HG03025 (cell line): ENCODE measurements around the gene MED15.
"Not testable (repeated sequence)": the region's sequence is repeated elsewhere in the genome, so short reads cannot be mapped to it uniquely, and the experiment has no call there.

ENCODE experiments used
- ATAC-seq: cut with Tn5 transposase; IDR thresholded peaks from one replicate; pipeline ENCODE4 v1.9.1; 2021; ENCODE audit warnings: mild to moderate bottlenecking, moderate library complexity; ENCODE audit not compliant: unreplicated experiment, low FRiP score

The MED15 gene

DNA sequence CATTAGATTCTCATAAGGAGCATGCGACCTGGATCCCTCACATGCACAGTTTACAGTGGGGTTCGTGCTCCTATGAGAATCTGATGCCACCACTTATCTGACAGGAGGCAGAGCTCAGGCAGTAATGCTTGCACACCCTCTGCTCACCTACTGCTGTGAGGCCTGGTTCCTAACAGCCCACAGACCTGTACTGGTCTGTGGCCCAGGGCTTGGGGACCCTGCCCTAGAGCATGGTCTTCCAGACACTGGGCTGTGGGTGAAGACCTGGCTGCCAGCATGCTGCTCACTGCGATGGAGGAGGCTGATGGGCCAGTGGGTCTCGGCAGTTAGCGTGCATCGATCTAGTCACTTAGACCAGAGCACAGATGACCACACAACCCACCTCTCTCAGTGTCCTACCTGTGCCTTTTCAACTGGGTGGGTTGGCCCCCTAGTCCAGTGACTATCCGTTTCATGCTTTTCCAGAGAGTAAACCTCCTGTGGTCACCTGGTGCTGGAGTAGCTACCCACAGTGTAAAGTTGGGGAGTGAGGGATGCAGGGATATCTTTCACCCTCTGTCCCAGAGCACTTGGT, 21.1 kb downstream of the MED15 start:
- ATAC-seq, result no peak

DNA sequence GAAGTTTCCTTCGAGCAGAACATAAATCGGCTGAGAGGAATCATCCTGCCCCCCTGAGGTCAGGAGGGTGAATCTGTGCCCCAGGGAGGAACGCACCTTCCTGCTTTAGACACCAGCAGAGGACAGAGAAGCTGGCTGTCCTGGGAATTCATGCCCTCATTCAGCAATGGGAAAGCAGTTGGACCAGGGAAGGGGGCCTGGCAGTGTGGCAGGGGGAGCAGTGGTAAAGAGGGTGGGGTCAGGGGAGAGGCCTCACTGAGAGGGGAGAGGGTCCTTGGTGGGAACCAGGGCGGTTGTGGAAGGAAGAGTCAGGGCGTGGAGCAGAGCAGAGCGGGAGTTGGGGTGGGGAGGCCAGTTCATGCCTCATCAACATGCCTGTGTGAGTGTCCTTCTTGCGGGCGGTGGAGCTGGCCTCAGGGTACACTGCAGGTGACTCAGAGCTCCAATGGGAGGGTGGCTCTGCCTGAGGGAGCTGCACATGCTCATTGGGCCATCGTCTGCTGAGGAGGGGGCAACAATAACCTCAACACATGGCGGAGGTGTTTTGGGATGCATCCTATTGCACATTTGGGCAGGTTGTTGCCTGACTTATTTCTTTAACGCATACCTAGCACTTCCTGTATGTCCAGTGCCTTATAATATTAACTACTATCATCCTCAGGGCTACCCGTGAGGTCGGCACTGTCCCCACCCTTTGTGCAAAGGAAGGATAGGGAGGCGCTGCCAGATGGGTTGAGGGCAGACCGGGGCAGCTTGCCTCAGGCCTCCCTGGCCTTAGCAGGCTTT, 23.2 kb downstream of the MED15 start:
- ATAC-seq, result no peak

DNA sequence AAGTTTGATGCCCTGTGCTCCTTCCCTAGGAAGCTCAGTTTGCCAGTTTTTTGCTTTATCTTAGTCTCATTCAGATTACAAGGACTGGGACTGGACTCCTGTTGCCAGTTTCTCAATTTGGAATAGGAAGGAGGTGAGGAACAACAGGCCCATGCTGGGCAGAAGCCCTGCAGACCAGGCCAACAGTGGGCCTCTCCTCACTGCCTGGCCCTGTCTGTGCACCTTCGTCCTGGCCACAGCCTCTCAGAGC, 23.7 kb downstream of the MED15 start:
- no peak for ATAC-seq

DNA sequence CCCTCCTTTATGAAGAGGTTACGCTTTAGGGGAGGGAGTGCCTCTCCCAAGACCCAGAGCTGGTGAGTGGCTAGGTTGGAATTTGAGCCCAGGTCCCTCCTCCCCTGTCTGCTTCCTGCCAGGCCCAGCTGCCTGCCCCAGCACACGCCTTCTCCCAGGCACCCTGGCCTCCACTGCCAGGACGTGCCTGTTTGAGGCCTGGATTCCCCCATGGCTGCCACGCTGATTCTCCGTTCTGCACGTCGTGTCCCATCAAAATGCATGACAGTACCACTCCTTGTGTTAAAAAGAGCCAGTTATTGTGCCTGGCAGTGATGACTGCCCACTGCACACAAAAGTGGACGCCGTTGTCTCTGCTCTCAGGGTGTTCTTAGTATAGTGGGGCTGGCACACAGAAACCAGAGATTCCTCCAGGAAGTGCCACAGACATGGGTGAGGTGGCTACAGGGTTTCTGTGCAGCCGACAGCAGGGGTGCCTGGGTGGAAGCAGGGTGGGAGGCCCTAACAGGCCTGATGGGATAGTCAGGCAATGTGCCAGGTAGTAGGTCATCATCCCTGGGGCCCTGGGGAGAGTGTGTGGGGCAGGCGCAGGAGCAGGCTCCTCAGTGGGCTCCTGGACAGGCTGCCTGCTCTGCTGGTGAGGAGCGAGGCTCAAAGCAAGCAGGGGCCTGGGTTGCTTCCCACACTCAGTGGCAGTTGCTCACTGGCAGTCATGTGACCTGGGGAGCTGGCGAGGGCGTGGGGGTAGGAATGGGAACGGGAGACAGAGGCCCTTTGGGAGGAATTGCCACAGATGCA, 24.2 kb downstream of the MED15 start:
- no peak for ATAC-seq

DNA sequence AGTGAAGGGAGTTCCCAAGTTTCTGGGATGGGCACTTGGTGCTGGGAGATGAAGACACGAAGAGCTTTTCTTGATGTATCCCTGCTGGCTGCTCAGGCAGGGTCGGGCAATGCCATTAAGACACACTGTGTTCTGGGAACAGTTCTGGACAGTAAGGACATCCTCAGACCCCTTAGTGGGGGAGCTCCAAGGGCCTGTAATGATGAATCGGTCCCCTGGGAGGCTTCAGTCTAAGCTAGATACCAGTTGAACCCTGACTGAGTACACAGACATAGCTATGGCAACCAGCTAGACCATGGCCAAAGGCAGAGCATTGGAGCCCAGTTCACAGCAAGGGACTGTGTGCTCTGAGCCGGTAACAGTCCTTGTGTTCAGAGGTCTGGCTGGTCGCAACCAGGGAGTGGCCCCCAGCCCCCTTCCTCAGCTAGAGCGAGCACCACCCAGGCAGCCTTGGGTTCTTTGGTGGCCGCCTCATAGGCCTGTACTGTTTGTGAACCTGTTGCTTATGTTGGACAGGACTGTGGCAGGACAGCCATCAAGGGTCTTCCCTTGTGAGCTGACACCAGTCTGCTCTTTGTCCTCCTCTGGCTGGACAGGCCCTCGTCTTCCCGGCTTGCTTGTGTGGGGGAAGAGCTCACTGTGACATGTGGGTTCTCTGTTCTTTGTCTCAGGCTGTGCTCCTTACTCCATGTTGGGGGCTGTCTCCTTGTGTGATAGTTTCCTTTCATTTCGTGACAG, 25.0 kb downstream of the MED15 start:
- no peak for ATAC-seq

DNA sequence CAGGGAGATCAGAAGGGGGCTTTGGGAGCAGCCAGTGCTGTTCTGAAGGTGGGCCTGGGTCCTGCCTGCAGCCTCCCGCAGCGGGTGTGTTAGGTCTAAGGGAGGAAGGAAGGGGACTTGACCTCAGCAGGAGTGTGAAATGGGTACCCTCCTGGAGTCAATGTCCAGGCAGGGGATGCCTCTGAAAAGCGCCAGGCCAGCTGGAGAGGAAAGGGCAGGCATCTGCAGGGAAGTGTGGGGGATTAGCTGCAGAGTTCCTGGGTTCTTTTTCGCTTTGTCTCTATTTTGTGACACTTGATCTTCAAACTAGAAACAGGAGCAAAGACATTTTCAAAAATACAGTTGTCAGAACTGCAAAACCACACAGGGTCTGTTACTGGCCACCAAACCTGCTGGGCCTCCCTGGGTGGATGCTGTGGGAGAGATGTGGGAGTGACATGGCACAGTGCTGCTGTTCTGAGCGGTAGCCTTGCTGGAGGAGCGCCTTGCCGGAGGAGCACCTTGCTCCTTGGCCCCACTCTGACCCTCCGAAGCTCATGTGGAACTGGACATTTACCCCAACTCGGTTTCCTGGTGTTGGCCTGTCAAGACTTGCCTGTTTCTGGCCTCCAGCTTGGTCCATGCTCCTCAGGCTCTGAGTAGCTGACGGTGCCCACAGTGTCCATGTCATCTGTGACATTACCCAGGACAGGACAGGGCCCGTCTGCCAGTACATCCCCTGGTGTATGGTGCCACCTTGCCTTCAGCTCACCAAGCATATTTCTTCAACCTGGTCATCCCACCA, 25.9 kb downstream of the MED15 start:
- no peak for ATAC-seq

DNA sequence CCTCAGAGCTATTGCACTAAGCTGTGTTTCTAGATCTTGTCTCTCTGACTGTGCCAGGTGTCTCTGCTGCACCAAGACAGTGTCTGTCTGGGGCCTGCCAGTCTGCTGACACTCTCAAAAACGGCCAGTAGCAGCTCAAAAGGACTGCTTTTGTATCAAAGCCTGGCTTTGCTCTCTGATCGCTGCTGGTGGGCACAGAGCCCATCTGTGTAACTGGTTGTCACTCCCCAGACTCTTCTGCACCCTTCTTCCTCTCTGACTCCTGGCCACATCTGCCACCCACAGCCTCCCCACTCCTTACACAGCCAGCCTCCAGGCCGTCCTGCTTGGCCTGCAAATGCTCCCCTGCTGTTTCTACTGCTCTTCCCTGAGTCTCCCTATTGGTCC, 26.5 kb downstream of the MED15 start:
- ATAC-seq, result no peak

DNA sequence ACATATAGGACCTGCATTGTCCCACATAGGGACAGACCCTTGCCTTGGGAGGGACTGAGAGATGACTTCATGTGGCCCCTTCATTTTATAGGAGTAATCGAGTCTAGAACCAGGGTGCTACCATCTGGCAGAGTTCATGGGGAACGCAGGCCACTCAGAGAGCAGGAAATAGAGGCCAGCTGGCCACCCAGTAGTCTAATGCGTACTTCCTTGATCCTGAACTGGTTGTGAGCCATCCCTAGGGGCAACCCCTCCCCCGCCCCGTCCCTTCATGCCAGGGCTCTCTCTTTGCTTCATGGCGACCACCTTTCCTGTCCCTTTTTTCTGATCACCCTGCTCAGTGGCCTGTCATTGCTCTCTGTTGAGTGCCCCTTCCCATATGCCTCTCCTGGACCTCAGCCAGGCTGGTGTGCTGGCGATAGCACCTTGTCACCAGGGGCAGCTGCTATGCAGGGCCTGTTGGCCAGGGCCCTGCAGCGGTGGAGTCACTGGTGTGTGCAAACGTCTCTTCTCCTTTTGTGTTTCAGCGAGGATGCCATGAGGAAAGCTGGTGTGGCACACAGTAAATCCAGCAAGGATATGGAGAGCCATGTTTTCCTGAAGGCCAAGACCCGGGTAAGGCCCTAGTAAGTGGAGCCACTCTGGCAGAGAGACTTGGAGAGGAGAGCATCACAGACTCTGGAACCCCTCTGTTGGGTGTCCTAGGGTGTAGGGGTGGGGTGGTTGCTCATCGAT, 29.3 kb downstream of the MED15 start:
- no peak for ATAC-seq

DNA sequence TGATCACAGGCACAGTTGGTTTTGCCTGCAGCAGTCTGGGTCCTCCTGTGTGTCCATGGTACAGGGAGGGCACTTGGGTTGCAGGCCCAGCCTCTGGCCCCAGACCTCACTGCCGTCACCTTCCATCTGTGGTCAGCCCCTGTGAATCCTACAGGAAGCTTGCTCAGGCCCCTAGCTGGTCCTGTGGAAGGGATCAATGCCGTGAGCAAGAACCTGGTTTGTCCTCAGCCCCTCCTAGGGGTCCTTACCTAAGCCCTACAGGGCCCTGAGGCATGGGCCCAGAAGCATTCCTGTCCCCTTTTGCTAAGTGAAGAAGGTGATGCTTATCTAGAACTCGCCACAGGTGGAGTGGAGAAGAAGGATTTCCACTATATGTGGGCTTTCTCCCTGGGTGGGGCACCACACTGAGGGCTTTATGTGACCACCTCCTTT, 29.9 kb downstream of the MED15 start:
- ATAC-seq, result no peak

DNA sequence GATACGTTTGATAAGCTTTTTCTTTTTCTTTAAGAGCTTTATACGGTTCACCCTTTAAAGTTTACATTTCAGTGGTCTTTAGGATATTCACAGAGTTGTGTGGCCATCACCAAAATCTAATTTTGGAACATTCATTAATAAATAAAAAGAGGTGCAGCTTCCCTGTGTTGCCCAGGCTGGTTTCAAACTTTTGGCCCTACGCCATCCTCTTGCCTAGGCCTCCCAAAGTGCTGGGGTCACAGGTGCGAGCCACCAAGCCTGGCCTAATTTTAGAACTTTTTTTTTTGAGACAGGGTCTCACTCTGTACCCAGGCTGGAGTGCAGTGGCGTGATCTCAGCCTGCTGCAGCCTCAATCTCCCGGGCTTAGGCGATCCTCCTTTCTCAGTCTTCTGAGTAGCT, 30.6 kb downstream of the MED15 start:
- no peak for ATAC-seq

DNA sequence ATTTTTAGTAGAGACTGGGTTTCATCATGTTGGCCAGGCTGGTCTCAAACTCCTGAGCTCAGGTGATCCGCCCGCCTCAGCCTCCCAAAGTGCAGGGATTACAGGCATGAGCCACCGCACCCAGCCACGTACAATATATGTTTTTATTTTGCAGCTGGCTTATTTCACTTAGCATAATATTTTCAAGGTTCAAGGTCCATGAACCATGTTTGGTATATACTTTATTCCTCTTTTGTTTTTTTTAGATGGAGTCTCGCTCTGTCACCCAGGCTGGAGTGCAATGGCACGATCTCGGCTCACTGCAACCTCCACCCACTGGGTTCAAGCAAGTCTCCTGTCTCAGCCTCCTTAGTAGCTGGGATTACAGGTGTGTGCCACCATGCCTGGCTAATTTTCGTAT, 31.5 kb downstream of the MED15 start:
- not testable (repeated sequence) for ATAC-seq

DNA sequence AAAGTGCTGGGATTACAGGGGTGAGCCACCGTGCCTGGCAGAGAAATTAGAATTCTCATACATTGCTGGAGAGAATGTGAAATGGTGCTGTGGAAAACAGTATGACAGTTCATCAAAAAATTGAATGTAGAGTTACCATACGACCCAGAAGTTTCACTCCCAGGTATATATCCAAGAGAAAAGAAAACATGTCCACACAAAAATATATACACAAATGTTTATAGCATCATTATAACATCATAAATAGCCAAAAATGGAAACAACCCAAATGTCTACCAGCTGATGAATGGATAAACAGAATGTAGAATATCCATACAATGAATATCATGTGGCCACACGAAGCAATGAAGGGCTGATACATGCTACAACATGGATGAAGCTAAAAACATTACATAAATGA, 34.6 kb downstream of the MED15 start:
- ATAC-seq, result no peak

DNA sequence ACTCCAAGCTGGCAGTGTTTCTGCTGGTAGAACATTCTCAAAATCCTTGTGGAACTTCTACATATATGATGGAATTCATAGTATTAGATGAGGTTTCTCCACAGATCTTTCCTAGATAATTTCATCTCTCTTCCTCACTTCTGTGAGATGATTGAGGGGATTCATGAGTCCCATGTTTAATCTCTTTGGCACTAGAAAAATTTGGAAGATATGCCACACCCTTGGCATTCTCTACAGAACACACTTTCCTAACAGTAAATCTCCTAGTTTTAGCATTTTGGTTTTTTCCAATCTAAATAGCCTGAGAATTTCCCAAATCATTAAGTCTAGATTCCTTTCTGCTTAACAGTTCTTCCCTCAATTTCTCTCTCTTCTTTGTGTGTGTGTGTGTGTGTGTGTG, 35.3 kb downstream of the MED15 start:
- ATAC-seq, result no peak

DNA sequence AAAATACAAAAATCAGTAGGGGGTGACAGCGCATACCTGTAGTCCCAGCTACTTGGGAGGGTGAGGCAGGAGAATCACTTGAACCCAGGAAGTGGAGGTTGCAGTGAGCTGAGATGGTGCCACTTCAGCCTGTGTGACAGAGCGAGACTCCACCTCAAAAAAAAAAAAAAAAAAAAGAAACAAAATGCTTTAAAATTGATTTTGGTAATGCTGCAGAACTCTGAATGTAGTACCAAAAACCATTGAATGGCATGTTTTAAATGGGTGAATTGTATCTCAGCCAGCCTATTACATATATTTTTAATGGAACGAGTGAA, 37.9 kb downstream of the MED15 start:
- ATAC-seq, result not testable (repeated sequence)

DNA sequence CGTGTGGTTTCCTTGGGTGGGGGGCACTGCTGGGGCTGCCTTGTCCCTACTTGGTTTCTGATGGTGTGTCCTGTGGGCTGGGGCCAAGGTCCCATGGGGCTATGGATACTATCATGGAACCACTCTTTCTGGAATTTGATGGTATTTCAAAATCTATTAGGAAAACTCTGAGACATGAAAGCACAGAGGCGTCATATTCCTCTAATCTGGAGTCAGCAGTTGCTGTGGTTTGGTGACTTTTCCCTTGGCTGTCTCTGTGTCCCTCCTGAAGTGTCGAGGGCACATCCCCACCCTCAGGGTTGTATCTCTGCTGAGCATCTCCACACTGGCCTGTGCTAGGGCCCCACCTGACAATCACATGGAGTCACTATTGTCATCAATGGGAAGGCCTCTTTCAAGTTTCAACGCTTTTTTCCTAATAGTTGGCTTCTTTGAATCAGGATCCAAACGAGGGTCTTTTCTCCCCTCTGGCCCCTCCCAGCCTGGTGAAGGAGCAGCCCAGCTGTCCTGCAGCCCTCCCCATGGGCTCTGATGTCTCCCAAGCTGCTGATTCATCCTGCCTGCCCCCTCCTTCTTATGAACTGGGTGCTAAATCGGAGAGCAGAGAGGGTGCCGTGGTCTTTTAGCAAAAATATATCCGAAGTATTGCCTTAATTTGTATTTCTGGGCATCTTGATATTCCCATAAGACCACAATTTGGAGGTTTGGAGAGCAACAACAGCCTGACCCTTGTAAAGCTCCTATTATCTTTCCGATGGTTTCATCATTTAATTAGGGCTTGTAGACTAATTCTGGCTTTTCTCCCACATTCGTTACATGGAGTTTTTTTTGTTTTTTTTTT, 38.5 kb downstream of the MED15 start:
- no peak for ATAC-seq

DNA sequence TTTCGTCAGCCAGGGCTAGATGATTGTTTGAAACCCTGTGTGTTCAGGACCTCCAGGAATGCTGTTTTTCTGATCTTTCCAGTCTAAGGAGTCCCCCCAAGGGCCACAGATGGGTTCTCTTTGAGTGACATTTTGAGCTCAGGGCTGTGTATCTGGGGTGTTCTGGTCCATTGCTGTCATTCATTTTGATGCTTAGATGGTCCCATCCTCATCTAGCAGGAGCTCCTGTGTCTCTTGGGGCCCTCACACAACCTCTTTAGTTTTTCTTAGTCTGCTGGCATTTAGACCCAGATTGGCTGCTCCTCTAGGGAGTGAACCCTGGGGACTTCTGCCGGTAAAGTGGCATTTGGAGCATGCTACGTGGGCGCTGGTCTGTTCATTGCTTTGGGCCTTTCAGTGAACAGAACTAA, 39.1 kb downstream of the MED15 start:
- no peak for ATAC-seq

DNA sequence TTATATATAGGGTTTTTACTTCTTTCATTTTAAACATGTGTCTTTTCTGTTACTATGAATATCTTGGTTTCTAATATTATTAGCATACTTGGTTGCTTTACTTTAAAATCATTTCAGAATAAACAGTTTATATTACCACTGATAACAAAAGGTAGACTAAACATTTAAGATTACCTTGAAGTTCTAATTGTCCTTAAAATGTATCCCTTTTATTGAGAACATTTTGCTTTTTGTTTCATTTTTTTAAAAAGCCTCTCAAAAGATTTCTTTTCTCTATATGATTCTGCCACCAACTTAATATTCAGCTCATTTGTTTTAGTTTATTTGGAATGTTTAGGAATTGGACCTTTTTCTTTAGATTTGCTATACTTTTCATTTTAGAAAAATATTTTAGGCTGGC, 39.6 kb downstream of the MED15 start:
- ATAC-seq, result no peak

DNA sequence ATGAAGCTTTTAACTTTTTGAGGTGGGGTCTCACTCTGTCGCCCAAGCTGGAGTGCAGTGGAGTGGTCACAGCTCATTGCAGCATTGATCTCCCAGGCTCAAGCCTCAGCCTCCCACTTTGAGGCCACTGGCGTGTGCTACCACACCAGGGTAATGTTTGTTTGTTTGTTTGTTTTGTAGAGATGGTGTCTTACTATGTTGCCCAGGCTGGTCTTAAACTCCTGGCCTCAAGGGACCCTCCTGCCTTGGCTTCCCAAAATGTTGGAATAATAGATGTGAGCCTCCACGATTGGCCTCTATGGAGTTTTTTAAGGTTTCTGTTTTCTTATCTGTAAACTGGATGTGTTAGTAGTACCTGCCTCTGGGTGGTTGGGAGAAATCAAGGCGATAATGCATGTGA, 41.4 kb downstream of the MED15 start:
- no peak for ATAC-seq

DNA sequence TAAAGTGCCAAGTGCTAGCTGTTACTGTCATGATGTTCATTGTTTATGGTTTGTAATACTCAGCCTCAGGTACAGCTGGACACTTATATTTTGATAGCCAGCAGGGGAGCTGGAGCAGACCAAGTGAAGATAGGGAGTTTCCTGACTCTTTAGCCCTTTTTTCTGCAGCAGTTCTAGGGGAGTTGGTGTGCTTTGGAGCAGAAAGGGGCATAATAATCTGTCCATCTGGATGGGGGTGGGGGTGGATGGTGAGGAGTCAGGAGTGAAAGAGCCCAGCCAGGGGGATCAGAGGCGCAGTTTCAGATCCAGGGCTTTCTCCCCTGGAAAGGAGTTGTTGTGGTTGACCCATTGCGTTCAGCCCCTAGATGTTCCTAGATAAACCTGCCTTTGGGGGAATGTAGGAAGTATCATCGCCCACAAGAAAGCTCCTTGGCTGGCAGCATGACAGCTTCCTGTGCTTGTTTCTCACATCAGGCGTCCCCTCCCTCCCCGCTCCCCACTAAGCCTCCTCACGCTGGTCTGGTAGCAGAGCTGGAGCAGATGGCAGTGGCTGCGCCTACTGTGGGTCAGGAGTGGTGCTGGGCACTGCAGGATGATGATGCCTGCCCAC, 41.9 kb downstream of the MED15 start:
- no peak for ATAC-seq
